Measurements from ENCODE around the gene GMPPB. TPM values are rescaled to one million over a fixed set of nuclear protein-coding genes. Genes with fewer than 3 reads are reported as not detected.
"Not testable (repeated sequence)": the region's sequence is repeated elsewhere in the genome, so short reads cannot be mapped to it uniquely, and the experiment has no call there.

GMPPB gene
- total RNA-seq, 1 donor from 2014 or later: 62.8 TPM

DNA sequence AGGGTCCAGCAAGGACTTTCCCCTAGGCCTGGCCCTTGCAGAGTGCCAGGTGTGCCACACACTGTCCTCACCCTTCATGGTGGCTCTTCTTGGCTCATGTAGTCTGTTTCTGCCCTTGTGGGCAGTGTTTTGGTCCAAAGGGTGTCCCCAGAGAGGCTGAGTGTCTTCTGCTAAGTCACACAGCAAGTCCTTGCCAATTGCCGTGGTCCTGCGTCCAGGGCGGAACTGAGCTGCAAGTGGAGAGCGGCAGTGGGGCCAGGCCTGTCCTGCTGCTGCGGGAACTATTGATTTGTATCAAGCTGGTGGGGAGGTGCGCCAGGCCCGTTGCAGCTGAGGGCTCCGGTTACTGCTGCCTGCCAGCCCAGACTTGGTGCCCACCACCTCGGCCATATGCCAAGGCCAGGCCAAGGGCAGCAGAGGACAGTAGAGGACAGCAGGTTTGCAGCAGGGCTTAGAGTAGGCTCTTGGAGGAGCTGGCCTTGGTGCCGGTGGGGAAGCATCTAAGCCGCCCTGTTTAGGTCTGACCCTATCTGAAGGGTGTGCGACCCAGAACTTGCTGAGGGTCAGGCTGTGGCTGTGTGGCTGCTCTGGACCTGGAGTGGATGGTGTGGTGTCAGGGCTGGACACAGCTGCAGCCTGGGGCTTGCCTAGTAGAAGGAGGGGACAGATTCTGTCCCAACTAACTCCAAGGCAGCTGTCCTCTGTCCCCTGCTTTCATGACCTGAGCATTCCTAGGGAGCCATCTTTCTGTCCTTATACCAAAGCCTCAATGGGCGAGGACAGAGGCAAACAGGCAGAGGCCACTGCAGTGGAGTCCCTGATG is 8.8 kb downstream of the GMPPB start:
- intact Hi-C loops (cut with micrococcal nuclease): no loop called here

GRCh38 chr3:49713336-49714105 is 10.2 kb downstream of the GMPPB start:
- intact Hi-C loops (cut with micrococcal nuclease): no loop called here

GRCh38 chr3:49712631-49713317 is 11.0 kb downstream of the GMPPB start:
- intact Hi-C loops (cut with micrococcal nuclease): no loop called here

- intact Hi-C loops (cut with micrococcal nuclease): no loop called here
Observed at GRCh38 chr3:49712166-49712565, 11.6 kb downstream of the GMPPB start.

GRCh38 chr3:49711489-49711888 is 12.3 kb downstream of the GMPPB start:
- intact Hi-C loops (cut with micrococcal nuclease): no loop called here

GRCh38 chr3:49709852-49710251 is 13.9 kb downstream of the GMPPB start:
- intact Hi-C loops (cut with micrococcal nuclease): no loop called here

- intact Hi-C loops (cut with micrococcal nuclease): no loop called here
Observed at GRCh38 chr3:49707113-49707480, 16.7 kb downstream of the GMPPB start.

DNA sequence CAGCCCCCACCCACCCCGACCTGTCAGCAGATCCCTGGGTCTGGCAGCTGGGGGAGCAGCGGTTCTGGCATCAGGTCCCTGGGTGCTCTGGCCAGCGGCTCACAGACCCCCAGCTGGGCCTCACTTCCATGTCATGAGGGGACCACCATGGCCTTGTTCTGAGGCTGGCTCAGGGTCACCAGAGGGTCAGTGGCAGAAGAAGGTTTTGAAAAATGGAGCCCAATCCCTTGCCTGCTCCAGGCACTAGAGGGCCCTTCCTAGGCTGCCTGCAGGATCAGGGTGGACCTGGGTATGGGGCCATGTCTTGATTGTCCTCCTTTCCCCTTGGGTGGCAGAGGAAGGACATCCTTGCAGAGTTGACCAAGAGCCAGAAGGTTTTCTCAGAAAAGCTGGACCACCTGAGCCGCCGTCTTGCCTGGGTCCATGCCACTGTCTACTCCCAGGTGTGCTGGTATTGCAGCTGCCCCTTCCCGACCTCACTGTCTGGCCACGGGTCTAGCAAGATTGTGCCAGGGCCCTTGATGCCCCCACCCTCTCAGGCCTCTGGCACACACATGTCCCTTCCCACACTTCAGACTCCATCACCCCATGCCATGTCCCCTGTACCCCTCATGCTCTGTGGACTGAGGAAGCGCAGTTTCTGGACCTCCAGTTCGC is 17.2 kb downstream of the GMPPB start:
- intact Hi-C loops (cut with micrococcal nuclease): no loop called here

DNA sequence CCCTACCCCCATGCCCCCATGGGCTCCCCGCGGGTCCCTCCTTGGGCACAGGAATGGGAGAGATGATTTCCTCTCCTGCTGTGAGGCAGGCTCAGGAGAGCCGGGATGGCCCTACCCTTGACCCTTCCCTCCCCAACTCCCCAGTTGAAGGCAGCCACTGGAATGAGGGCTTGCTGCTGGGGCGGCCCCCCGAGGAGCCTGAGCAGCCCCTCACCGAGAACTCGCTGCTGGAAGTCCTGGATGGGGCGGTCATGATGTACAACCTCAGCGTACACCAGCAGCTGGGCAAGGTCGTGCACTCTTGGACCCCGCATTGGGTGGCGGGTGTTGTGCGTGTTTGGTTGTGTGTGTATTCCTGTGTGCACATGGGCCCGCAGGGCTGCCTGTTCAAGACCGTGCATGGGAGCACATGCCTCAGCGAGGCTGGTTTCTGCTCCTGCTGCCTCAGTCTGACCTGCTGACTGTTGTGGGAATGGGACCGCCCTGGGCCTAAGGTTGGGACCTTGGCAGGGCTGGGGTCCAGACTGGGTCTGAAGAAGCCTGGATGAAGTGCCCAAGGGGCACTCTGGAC is 18.3 kb downstream of the GMPPB start:
- intact Hi-C loops (cut with micrococcal nuclease): no loop called here

- intact Hi-C loops (cut with micrococcal nuclease): loop anchor here (5.0 kb wide), 1 partner anchor 203 kb away; no protein-coding TSS in a partner anchor
Observed at GRCh38 chr3:49704629-49705028, 19.1 kb downstream of the GMPPB start.

GRCh38 chr3:49703956-49704355 is 19.8 kb downstream of the GMPPB start:
- intact Hi-C loops (cut with micrococcal nuclease): loop anchor here (1.0 to 5.0 kb wide), 3 partner anchors 98 to 203 kb away; no protein-coding TSS in a partner anchor

DNA sequence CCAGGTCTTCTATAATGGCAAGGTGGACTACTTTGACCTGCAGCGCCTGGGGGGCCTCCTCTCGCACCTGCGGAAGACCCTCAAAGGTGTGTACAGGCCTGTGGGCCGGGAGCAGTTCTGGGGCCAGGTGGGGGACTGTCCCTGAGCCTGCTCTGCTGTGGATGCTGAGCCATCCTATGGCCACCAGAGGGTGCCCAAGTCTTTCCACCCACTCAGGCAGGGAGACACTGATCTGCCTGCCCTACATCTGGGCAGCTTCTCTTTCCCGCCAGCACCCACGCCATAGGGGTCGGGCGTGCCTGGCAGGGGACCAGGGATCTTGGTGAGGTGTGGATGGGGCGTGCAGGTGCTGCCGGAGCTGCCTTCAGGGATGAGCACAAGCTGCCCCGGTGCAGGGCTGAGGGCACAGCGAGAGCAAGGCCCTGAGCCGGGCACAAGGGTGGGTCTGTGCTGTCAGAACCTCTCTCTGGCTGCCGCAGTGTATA is 20.3 kb downstream of the GMPPB start:
- intact Hi-C loops (cut with micrococcal nuclease): loop anchor here (1.0 to 5.0 kb wide), 3 partner anchors 99 to 204 kb away; no protein-coding TSS in a partner anchor

GRCh38 chr3:49702672-49703071 is 21.1 kb downstream of the GMPPB start:
- intact Hi-C loops (cut with micrococcal nuclease): loop anchor here (1.0 to 5.0 kb wide), 3 partner anchors 100 to 205 kb away; no protein-coding TSS in a partner anchor

DNA sequence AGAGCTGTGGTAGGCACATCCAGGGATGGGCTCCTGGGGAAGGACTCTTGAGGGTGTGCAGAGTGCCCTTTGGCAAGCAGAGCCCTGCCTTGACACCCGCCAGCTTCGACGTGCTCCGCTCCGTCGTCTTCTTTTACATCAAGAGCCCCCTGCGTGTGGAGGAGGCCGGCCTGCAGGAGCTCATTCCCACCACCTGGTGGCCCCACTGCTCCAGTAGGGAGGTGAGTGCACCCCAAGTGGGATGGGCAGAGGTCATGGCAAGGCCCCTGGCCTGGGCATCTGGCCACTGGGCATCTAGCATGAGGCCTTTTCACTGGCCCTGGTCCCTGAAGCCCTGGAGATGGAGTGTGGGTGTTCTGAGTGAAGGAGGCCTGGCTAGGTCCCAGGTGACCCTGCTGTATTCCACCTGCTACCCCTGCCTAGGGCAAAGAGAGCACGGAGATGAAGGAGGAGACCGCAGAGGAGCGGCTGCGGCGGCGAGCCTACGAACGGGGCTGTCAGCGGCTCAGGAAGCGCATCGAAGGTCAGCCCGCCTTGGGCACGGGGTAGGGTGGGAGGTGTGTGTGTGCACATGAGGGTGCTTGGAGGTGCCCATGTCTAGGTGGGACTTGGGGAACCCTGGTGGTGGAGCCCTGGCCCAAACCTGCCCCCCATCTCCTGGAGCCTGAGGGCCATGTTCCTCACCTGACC is 22.2 kb downstream of the GMPPB start:
- intact Hi-C loops (cut with micrococcal nuclease): loop anchor here (5.0 kb wide), 1 partner anchor 206 kb away; no protein-coding TSS in a partner anchor

GRCh38 chr3:49700453-49701128 is 23.2 kb downstream of the GMPPB start:
- intact Hi-C loops (cut with micrococcal nuclease): loop anchor here (5.0 kb wide), 1 partner anchor 207 kb away; no protein-coding TSS in a partner anchor

- intact Hi-C loops (cut with micrococcal nuclease): loop anchor here (5.0 kb wide), 1 partner anchor 207 kb away; no protein-coding TSS in a partner anchor
Observed at GRCh38 chr3:49700014-49700413, 23.7 kb downstream of the GMPPB start.

DNA sequence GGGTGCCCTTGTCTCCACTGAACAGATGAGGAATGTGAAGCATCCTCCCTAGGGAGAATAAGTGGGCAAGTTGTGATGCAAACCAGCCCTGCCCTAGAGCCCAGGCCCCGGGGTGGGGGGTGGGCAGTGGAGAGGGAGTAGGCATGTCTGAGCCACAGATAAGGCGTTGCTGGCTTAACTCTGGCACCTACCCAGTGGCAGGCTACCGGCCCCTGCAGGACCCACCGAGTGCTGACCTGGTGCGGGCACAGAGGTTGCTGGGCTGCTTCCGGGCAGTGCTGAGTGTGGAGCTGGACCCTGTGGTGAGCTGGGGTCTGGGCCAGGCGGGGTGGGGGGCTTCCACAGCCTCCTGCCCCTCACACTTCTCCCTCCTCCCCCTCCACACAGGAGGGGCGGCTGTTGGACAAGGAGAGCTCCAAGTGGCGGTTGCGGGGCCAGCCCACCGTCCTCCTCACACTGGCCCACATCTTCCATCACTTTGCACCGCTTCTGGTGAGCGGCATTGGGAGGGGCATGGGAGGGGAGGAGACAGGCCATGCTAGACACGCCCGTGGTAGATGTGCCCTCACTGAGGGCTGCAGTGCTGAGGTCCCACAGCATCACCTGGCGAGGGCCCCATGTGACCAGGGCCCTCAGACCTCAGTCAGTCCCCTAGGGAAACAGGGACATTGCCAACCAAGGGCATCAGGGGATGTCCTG is 24.3 kb downstream of the GMPPB start:
- intact Hi-C loops (cut with micrococcal nuclease): no loop called here

DNA sequence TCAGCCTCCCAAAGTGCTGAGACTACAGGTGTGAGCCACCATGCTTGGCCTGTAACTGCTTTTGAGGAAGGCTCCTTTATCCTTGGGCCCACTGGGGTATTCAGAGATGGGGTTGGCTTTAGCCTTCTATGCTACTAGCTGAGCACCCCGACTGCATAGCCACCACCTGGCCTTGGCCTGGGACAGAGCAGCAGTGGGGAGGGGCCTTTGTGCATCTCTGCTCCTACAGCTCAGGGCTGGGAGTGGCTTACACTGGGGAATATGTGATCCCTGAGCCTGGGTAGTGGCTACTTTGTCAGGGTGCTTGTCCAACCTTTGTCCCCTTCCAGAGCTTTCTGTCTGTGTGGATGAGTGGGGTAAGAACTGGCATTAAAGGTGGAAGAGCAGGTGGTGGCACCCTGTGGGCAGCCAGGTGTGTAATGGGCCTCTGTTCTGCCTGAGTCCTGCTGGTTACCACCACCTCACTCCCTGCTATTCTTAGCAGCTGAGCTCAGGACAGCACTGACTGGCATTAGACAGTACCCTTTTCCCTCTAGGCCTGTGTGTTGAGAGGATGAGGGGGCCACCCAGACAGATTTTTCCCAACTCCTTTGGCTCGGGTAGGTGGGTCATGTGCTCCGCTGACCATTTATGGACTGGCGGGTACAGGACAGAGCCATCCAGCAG is 28.3 kb downstream of the GMPPB start:
- intact Hi-C loops (cut with micrococcal nuclease): not testable (repeated sequence)

Measured in T-helper 1 cell treated with Interleukin-12 subunit alpha and Interleukin-12 subunit beta and Interleukin-4 antibody, amounts not matched to agents 30 ng/mL and 1 ng/mL, for 36 hours (primary cell).